Stomach (tissue), 4 donors: ENCODE measurements around the gene PMF1.

Experiments used
- POLR2A ChIP-seq, 4 donors: fragments of 450-650 bp; IDR thresholded peaks; one replicate each; pipeline ENCODE4 v1.6.1; 2016; ENCODE audit warnings: antibody characterized with exemption in 4 of 4, control low read depth in 2 of 4, mild to moderate bottlenecking in 1 of 4, moderate library complexity in 1 of 4
- TF ChIP-seq, protein P1 (sequence below), 7 experiments: fragments of 450-650 bp in 4 of 7; fragments of 200-600 bp in 3 of 7; sonication (generic) in 3 of 7; IDR thresholded peaks; one replicate each; pipeline ENCODE4 v1.5.1; 2016 to 2019; ENCODE audit warnings: antibody characterized with exemption in 7 of 7, control low read depth in 2 of 7, mild to moderate bottlenecking in 1 of 7

DNA sequence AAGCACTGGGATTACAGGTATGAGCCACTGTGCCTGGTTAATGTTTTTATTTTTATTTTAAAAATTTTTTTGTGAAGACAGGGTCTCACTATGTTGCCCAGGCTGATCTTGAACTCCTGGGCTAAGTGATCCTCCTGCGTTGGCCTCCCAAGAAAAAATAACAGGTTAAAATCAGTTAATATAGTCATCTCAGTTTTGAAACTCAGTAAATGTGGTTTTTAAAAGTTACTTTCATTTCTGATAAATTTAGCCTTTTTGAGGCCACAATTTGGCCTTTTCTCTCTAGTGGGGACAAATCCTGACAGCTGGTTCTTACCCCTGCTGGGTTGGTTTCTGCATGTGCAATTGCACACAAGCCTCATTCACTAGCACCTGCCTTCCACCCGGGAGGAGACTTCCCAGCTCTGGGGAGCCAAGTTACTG lies 13.3 kb downstream of the PMF1 start:
- TF ChIP-seq, protein P1, sequence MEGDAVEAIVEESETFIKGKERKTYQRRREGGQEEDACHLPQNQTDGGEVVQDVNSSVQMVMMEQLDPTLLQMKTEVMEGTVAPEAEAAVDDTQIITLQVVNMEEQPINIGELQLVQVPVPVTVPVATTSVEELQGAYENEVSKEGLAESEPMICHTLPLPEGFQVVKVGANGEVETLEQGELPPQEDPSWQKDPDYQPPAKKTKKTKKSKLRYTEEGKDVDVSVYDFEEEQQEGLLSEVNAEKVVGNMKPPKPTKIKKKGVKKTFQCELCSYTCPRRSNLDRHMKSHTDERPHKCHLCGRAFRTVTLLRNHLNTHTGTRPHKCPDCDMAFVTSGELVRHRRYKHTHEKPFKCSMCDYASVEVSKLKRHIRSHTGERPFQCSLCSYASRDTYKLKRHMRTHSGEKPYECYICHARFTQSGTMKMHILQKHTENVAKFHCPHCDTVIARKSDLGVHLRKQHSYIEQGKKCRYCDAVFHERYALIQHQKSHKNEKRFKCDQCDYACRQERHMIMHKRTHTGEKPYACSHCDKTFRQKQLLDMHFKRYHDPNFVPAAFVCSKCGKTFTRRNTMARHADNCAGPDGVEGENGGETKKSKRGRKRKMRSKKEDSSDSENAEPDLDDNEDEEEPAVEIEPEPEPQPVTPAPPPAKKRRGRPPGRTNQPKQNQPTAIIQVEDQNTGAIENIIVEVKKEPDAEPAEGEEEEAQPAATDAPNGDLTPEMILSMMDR (IDR thresholded peaks at IDR 0.05), result no peak
- TF ChIP-seq POLR2A (IDR thresholded peaks at IDR 0.05), result no peak
